GM19395 (cell line): ENCODE measurements around the gene ANXA5.

Experiments used
- ATAC-seq: cut with Tn5 transposase; IDR thresholded peaks from one replicate; pipeline ENCODE4 v1.9.1; 2021; ENCODE audit warnings: mild to moderate bottlenecking, moderate library complexity; ENCODE audit not compliant: unreplicated experiment

The ANXA5 gene

DNA sequence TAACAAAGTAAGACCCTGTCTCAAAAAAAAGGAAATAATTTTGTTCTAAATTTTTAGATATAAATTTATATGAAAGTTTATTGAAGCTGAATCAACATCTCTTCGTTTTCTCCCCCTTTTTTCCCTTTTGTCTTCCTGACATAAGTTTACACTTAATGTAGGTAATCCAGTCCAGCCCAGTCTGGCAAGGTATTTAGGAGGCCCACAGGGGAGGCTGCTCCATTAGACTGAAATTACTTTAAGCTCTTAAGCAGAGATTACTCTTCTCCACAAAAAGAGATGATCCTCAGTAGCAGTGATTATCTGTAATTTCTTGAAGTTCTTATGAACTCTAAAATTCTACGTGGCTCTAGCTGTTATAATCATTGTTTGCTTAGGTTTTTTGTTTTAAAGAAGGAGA, 46.0 kb downstream of the ANXA5 start:
- ATAC-seq: no peak

DNA sequence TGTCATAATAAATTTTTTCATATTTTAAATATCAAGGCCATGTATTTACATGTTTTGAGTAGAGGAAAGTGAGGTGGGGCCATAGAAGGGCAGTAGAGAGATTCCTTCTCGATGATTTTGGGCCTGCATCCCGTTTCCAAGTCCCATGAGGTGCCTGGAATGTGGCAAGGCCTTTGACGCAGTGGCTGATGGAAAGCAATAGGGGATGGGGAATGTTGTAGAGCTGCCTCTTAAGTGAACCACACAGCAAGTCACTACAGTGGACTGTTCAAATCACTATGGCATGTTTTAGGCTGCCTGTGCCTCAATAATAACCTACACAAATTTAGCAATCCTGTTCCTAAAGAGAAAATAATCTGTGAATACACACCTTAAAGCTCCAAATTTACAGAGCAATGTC, 48.3 kb downstream of the ANXA5 start:
- ATAC-seq: no peak

DNA sequence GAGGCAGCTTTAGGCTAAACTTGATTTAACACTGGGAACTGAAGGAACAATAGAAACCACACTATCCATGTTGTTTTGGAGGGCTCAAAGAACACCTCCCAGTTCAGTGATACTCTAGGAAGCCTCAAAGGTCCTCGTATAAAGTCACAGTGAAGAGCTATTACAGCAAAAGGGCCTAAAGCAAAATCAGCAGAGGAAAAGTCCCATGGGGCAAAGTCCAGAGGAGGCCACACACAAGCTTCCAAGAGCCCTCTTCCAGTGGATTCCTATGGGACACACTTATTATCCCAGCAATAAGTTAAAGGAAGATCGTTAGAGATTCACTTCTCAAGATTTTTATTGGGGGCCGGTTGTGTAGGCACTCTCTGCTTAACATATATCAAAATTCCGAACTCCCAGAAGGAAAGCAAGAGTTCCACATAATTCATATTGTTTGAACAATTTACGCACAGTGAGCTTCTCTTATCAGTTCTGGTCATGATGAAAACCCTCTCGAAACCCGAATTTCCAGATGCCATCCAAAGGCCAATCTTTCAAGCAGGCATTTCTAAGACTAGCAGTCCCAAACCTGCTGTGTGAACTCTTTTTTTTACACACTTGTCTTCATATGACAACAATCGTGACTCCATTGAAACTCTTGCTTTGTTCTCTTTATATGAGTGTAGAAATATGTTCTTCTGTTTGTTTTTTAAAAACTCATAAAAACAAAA, 53.7 kb downstream of the ANXA5 start:
- ATAC-seq: no peak

DNA sequence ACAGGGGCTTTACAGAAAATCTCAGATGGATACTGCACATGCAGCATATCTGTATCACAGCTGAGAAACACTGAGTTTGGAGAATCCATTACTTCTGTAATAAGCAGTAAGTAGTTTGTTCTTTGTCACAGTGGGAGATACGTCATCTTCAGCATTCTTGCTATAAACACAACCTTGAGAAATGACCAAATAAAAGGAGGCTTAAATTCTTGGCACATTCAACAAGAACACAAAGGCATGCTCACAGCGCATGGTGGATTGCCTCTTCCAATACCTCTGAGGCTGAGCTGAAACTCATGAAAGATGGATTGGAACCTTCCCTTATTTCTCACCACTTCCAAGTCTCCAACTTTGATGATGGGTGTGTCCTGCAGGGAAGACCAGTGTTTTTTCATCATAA, 54.5 kb downstream of the ANXA5 start:
- no peak for ATAC-seq

DNA sequence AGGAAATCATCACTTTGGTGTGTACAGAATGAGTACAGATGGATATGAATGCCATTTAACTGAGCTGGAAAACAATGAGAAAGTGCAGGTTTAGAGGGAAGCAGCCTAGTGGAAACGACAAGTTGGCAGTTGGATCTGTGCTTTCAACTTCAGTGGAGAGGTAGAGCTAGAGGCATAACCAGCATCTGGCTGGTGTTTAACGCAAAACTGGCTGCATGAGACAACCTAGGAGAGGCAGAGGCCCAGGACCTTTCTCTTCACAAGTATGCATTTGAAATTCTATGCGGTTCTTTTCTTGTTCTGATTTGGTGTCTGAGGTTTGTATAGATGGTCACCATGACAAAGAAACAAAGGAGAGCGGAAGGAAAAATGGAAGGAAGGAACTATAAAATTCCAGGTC, 63.1 kb downstream of the ANXA5 start:
- ATAC-seq: no peak

DNA sequence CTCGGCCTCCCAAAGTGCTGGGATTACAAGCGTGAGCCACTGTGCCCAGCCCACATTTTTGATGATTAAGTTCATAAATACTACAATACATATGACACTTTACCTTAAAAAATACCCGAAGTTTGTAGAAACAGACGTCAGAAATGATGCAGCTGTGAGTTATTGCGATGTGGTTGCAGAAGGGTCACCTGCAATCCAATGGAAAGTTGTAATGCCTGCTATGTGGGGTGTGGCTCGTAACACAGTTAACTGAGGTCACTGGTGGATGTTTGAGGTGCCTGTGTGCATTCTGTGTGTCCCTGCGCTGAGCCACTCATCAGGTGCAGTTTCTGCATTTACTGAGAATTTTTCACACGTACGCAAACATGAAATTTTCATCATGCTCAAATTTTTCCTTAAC, 64.1 kb downstream of the ANXA5 start:
- no peak for ATAC-seq
